H1 (cell line): ENCODE data around the gene PUDP. TPM values are rescaled to one million over a fixed set of nuclear protein-coding genes. Genes with fewer than 3 reads are reported as not detected.

Experiments used
- CTCF ChIA-PET: fragments of 300-600 bp; sonication (Branson Sonifier 250); formaldehyde crosslinking; loops from one replicate; lab custom pipeline; 2021; ENCODE audit not compliant: partially characterized antibody; lab: Charles Lee
- POLR2A ChIA-PET: fragments of 300-600 bp; sonication (Branson Sonifier 250); formaldehyde crosslinking; loops from one replicate; lab custom pipeline; 2021; ENCODE audit warnings: inconsistent platforms; ENCODE audit not compliant: partially characterized antibody; lab: Charles Lee
- DNase-seq, 2 experiments: peaks; one replicate each; pipeline versions ENCODE4 v3.0.0 to v3.0.0-alpha.2; 2010 to 2022; ENCODE audit warnings: low spot score in 2 of 2, low read depth in 1 of 2, mixed read lengths in 1 of 2
- FAIRE-seq: peaks from 2 replicates; lab custom pipeline; 2011; peaks lifted over from hg19 to GRCh38; lab: Jason Lieb, UNC
- H2AFZ ChIP-seq: 2 replicates; pipeline ENCODE4 v1.8.1; 2012; ENCODE audit warnings: low read length, inconsistent platforms
- H2AK5ac ChIP-seq: 2 replicates; pipeline ENCODE4 v1.6.1; 2013; ENCODE audit warnings: low read depth, low read length
- H2BK120ac ChIP-seq: replicated peaks from 2 replicates; pipeline ENCODE3; 2013; ENCODE audit warnings: low read depth, low read length, inconsistent platforms
- H2BK12ac ChIP-seq: 2 replicates; pipeline ENCODE4 v1.6.1; 2013; ENCODE audit warnings: low read depth, low read length
- H2BK15ac ChIP-seq: 2 replicates; pipeline ENCODE4 v1.6.1; 2013; ENCODE audit warnings: low read length
- H2BK20ac ChIP-seq: 2 replicates; pipeline ENCODE4 v1.6.1; 2013; ENCODE audit warnings: low read length
- H2BK5ac ChIP-seq: 2 replicates; pipeline ENCODE4 v1.6.1; 2013; ENCODE audit warnings: low read depth, low read length
- H3K14ac ChIP-seq: 2 replicates; pipeline ENCODE4 v1.6.1; 2013; ENCODE audit warnings: inconsistent platforms; ENCODE audit not compliant: insufficient read length
- H3K18ac ChIP-seq: 2 replicates; pipeline ENCODE4 v1.6.1; 2013; ENCODE audit warnings: low read length; ENCODE audit errors: extremely low read depth
- H3K23ac ChIP-seq: 2 replicates; pipeline ENCODE4 v1.6.1; 2013; ENCODE audit warnings: inconsistent platforms; ENCODE audit not compliant: insufficient read length
- H3K23me2 ChIP-seq: 2 replicates; pipeline ENCODE4 v1.6.1; 2013; ENCODE audit warnings: low read depth, low read length
- H3K27ac ChIP-seq: 2 replicates; pipeline ENCODE4 v1.6.1; 2011; ENCODE audit warnings: low read depth, low read length, inconsistent platforms
- H3K27me3 ChIP-seq, 4 experiments: replicated peaks in 1 of 4; 1 replicate in 1 of 4; 2 replicates in 3 of 4; pipeline versions ENCODE4 v1.6.1 to v1.8.1; 2011 to 2013; ENCODE audit warnings: low read length in 3 of 4, mild to moderate bottlenecking in 3 of 4, inconsistent platforms in 2 of 4, mixed read lengths in 2 of 4, moderate library complexity in 1 of 4; ENCODE audit not compliant: control insufficient read depth in 3 of 4, insufficient read depth in 3 of 4; ENCODE audit errors: extremely low read depth in 1 of 4
- H3K36me3 ChIP-seq, 4 experiments: 2 replicates each; pipeline versions ENCODE4 v1.6.1 to v1.8.1; 2011 to 2013; ENCODE audit warnings: mild to moderate bottlenecking in 4 of 4, low read length in 3 of 4, moderate library complexity in 2 of 4, control low read depth in 1 of 4, inconsistent platforms in 1 of 4; ENCODE audit not compliant: insufficient read depth in 4 of 4, control insufficient read depth in 2 of 4
- H3K4ac ChIP-seq: replicated peaks from 2 replicates; pipeline ENCODE3; 2013; ENCODE audit warnings: low read length, low read depth, mixed read lengths, inconsistent platforms; ENCODE audit not compliant: insufficient read length
- H3K4me1 ChIP-seq, 4 experiments: replicated peaks in 1 of 4; 1 replicate in 1 of 4; 2 replicates in 3 of 4; pipeline versions ENCODE4 v1.6.1 to v1.8.1; 2011 to 2013; ENCODE audit warnings: low read length in 3 of 4, inconsistent platforms in 2 of 4, mixed read lengths in 1 of 4; ENCODE audit not compliant: insufficient read depth in 4 of 4, control insufficient read depth in 3 of 4
- H3K4me2 ChIP-seq, 2 experiments: 2 replicates each; pipeline versions ENCODE4 v1.6.1 to v1.8.1; 2011 to 2013; ENCODE audit warnings: low read depth in 2 of 2, low read length in 2 of 2, control low read depth in 1 of 2, inconsistent platforms in 1 of 2, mild to moderate bottlenecking in 1 of 2; ENCODE audit not compliant: insufficient read depth in 1 of 2
- H3K4me3 ChIP-seq, 4 experiments: fragments of 200-600, 300-600 bp in 1 of 4; sonication (generic), shearing (Covaris generic), sonication (Bioruptor Twin) in 1 of 4; 2 replicates each; pipeline versions ENCODE4 v1.5.1 to v1.8.1; 2011 to 2016; ENCODE audit warnings: low read length in 4 of 4, low read depth in 3 of 4, control low read depth in 2 of 4, inconsistent platforms in 2 of 4, mild to moderate bottlenecking in 2 of 4, mixed read lengths in 1 of 4, moderate library complexity in 1 of 4; ENCODE audit not compliant: insufficient read depth in 2 of 4; ENCODE audit errors: extremely low read depth in 1 of 4
- H3K56ac ChIP-seq: replicated peaks from 2 replicates; pipeline ENCODE3; 2013; ENCODE audit warnings: low read depth, mild to moderate bottlenecking, mixed read lengths, low read length, inconsistent platforms; ENCODE audit not compliant: insufficient read length
- H3K79me1 ChIP-seq: 2 replicates; pipeline ENCODE4 v1.6.1; 2013; ENCODE audit warnings: low read depth, low read length, control low read depth
- H3K79me2 ChIP-seq, 2 experiments: 2 replicates each; pipeline versions ENCODE4 v1.6.1 to v1.8.1; 2012 to 2013; ENCODE audit warnings: low read length in 2 of 2, mild to moderate bottlenecking in 2 of 2, inconsistent platforms in 1 of 2; ENCODE audit not compliant: insufficient read depth in 2 of 2, control insufficient read depth in 1 of 2
- H3K9ac ChIP-seq, 4 experiments: replicated peaks in 1 of 4; 1 replicate in 1 of 4; 2 replicates in 3 of 4; pipeline versions ENCODE4 v1.6.1 to v1.8.1; 2011 to 2013; ENCODE audit warnings: low read depth in 3 of 4, low read length in 3 of 4, control low read depth in 2 of 4, mild to moderate bottlenecking in 2 of 4, moderate library complexity in 2 of 4, inconsistent platforms in 1 of 4; ENCODE audit errors: extremely low read depth in 1 of 4
- H3K9me3 ChIP-seq, 2 experiments: 2 replicates each; pipeline versions ENCODE4 v1.6.1 to v1.8.1; 2012 to 2013; ENCODE audit warnings: mild to moderate bottlenecking in 2 of 2, moderate library complexity in 2 of 2, control low read depth in 1 of 2, inconsistent platforms in 1 of 2, low read depth in 1 of 2, low read length in 1 of 2, mixed read lengths in 1 of 2; ENCODE audit not compliant: insufficient read depth in 2 of 2
- H4K20me1 ChIP-seq, 2 experiments: replicated peaks in 1 of 2; 2 replicates each; pipeline versions ENCODE3 to v1.8.1; 2011 to 2013; ENCODE audit warnings: inconsistent platforms in 2 of 2, low read length in 2 of 2, mild to moderate bottlenecking in 1 of 2; ENCODE audit not compliant: insufficient read depth in 2 of 2, control insufficient read depth in 1 of 2
- H4K5ac ChIP-seq: 2 replicates; pipeline ENCODE4 v1.6.1; 2013; ENCODE audit warnings: low read length, low read depth, mixed read lengths, inconsistent platforms; ENCODE audit not compliant: insufficient read length
- H4K8ac ChIP-seq: 2 replicates; pipeline ENCODE4 v1.8.0; 2013; ENCODE audit warnings: mild to moderate bottlenecking, moderate library complexity, low read length, inconsistent platforms; ENCODE audit not compliant: insufficient read depth; ENCODE audit errors: extremely low read depth
- H4K91ac ChIP-seq: replicated peaks from 2 replicates; pipeline ENCODE3; 2013; ENCODE audit warnings: low read length, mixed read lengths, inconsistent platforms; ENCODE audit not compliant: insufficient read length
- ATF3 ChIP-seq: IDR thresholded peaks from 2 replicates; pipeline ENCODE4 v1.6.1; 2011; ENCODE audit warnings: low read depth, mild to moderate bottlenecking, low read length; ENCODE audit not compliant: insufficient read depth
- GABPA ChIP-seq: IDR thresholded peaks from 2 replicates; pipeline ENCODE4 v1.6.1; 2011; ENCODE audit warnings: mild to moderate bottlenecking, low read length, moderate library complexity, borderline replicate concordance; ENCODE audit not compliant: insufficient read depth
- HDAC2 ChIP-seq, 2 experiments: fragments of 300-600 bp in 1 of 2; sonication (generic) in 1 of 2; IDR thresholded peaks; 2 replicates each; pipeline ENCODE4 v1.6.1; 2011 to 2012; ENCODE audit warnings: low read depth in 2 of 2, low read length in 2 of 2, mild to moderate bottlenecking in 2 of 2, moderate library complexity in 2 of 2, borderline replicate concordance in 1 of 2, inconsistent platforms in 1 of 2
- NRF1 ChIP-seq: IDR thresholded peaks from 2 replicates; pipeline ENCODE4 v1.6.1; 2011; ENCODE audit warnings: mild to moderate bottlenecking, low read depth, low read length, improper control_type of control experiment
- PHF8 ChIP-seq: fragments of 200-600 bp; sonication (generic); conservative IDR thresholded peaks from 2 replicates; pipeline ENCODE4 v1.7.1; 2012; ENCODE audit warnings: low read depth, mild to moderate bottlenecking, inconsistent platforms, low read length, moderate library complexity
- RAD21 ChIP-seq, 2 experiments: IDR thresholded peaks in 1 of 2; conservative IDR thresholded peaks in 1 of 2; 2 replicates each; pipeline ENCODE4 v1.6.1; 2011; ENCODE audit warnings: low read depth in 2 of 2, low read length in 2 of 2, improper control_type of control experiment in 1 of 2, inconsistent platforms in 1 of 2, mild to moderate bottlenecking in 1 of 2, moderate library complexity in 1 of 2
- RBBP5 ChIP-seq: IDR thresholded peaks from 2 replicates; pipeline ENCODE4 v1.7.1; 2012; ENCODE audit warnings: low read depth, mild to moderate bottlenecking, inconsistent platforms, low read length, moderate library complexity, borderline replicate concordance
- RXRA ChIP-seq: IDR thresholded peaks from 2 replicates; pipeline ENCODE4 v1.6.1; 2011; ENCODE audit warnings: low read depth, mild to moderate bottlenecking, low read length, moderate library complexity; ENCODE audit not compliant: insufficient read depth
- SIX5 ChIP-seq: IDR thresholded peaks from 2 replicates; pipeline ENCODE4 v1.6.1; 2011; ENCODE audit warnings: mild to moderate bottlenecking, low read depth, low read length
- SP4 ChIP-seq: IDR thresholded peaks from 2 replicates; pipeline ENCODE4 v1.6.1; 2012; ENCODE audit warnings: low read length, inconsistent platforms
- TAF1 ChIP-seq: IDR thresholded peaks from 2 replicates; pipeline ENCODE4 v1.6.1; 2011; ENCODE audit warnings: mild to moderate bottlenecking, low read depth, low read length
- TAF7 ChIP-seq: optimal IDR thresholded peaks from 2 replicates; pipeline ENCODE3; 2011; ENCODE audit warnings: low read depth, mild to moderate bottlenecking, inconsistent platforms, low read length, moderate library complexity, borderline replicate concordance
- YY1 ChIP-seq: IDR thresholded peaks from 2 replicates; pipeline ENCODE4 v1.6.1; 2011; ENCODE audit warnings: low read depth, mild to moderate bottlenecking, low read length
- WGBS, 2 experiments: shearing (Covaris generic) in 1 of 2; methylation state at CpG; one replicate each; pipeline versions ENCODE4 v1.1.6 to v1.1.7; 2013 to 2015; ENCODE audit warnings: low lambda C conversion rate in 2 of 2, mixed read lengths in 2 of 2, inconsistent platforms in 1 of 2, low coverage in 1 of 2, missing lambda C conversion rate in 1 of 2; ENCODE audit not compliant: insufficient replicate concordance in 2 of 2, insufficient coverage in 1 of 2, insufficient read length in 1 of 2; ENCODE audit errors: extremely low coverage in 1 of 2, missing lambda C conversion rate in 1 of 2; 5-methylcytosine and 5-hydroxymethylcytosine counted together
- polyA plus RNA-seq, 7 experiments: library from polyadenylated mRNA; depleted of rRNA in 3 of 7; stranded (reverse) in 5 of 7; unstranded in 2 of 7; fragments of >200 nt in 5 of 7; fragments of 200-250 nt in 2 of 7; gene quantifications; 1 replicate in 5 of 7; 2 replicates in 1 of 7; 4 replicates in 1 of 7; pipeline versions ENCODE4 v1.2.1 to v1.2.3, GENCODE V29; 2011 to 2013; ENCODE audit warnings: missing spikeins in 2 of 7, mixed read lengths in 2 of 7
- total RNA-seq: library from RNA; stranded (reverse); fragmentation: NEBNext Ultra II Directional; extraction: Animal tissue kit (Norgen Biotek cat#: 25700); gene quantifications from 2 replicates; pipeline ENCODE4 v1.2.1, GENCODE V29; 2021

PUDP gene
- total and polyA plus RNA-seq, 2 of the 8 experiments (the other 6 are each of a cell fraction or from before 2014, with no cell fraction given): 27.2 to 30.2 TPM

- no peak overlapping the region for H3K18ac ChIP-seq
- H2BK15ac ChIP-seq: no peak overlapping the region
- DNase-seq (no peak), FAIRE-seq (no peak)
- no peak overlapping the region for H3K23ac ChIP-seq
- 92% methylated on average over 2 of the region's 2 CpGs; no CpG with 5 or more reads in 1 of the 2 experiments for WGBS, 2 experiments
- no peak overlapping the region for H3K56ac ChIP-seq
- no peaks in the 10 kb centered on the region; a peak in 1 of 4 replicates for H3K79me2 ChIP-seq
- H3K27ac ChIP-seq: no peak overlapping the region
- H3K79me1 ChIP-seq: no peaks in the 10 kb centered on the region
- no peak overlapping the region for H4K5ac ChIP-seq
- CTCF ChIA-PET: interaction anchor here (0.8 to 1.1 kb wide), 2 partner anchors 12 to 64 kb away, joined by 3 read pairs; no protein-coding TSS in a partner anchor
- no peak overlapping the region for H2BK120ac ChIP-seq
- no peak overlapping the region for H3K9ac ChIP-seq
- H3K4me3 ChIP-seq: no peak overlapping the region
- H3K36me3 ChIP-seq: no peaks in the 10 kb centered on the region
- no peak overlapping the region for H2BK20ac ChIP-seq
- H3K4ac ChIP-seq: no peak overlapping the region
- no peak overlapping the region for H4K91ac ChIP-seq
- no peaks in the 10 kb centered on the region for H3K9me3 ChIP-seq
- H4K8ac ChIP-seq: no peak overlapping the region
- no peaks in the 10 kb centered on the region for H3K23me2 ChIP-seq
- H3K27me3 ChIP-seq: no peaks in the 10 kb centered on the region
- no peaks in the 10 kb centered on the region for H4K20me1 ChIP-seq
- no peaks in the 10 kb centered on the region for H3K4me1 ChIP-seq
- H2BK12ac ChIP-seq: no peak overlapping the region
- H3K4me2 ChIP-seq: no peak overlapping the region
- POLR2A ChIA-PET: no interaction called here
- no peak overlapping the region for H2AK5ac ChIP-seq
- no peak overlapping the region for H2AFZ ChIP-seq
- no peak overlapping the region for H2BK5ac ChIP-seq
- H3K14ac ChIP-seq: no peak overlapping the region
- TF ChIP-seq TAF1 (no peak), PHF8 (no peak), SIX5 (no peak), HDAC2 (IDR thresholded peaks at IDR 0.05; ENCODE audit: borderline replicate concordance in 1 of 2, low read depth in 2 of 2, low read length in 2 of 2) (no peak), GABPA (no peak), RAD21 (IDR thresholded peaks at IDR 0.05 in 1 of 2, conservative IDR thresholded peaks at IDR 0.05 in 1 of 2; ENCODE audit: low read depth in 2 of 2, low read length in 2 of 2) (no peak), YY1 (no peak), ATF3 (no peak), TAF7 (no peak), RBBP5 (no peak), NRF1 (no peak), RXRA (no peak), SP4 (no peak)
These were observed 20.9 kb downstream of the PUDP start for GRCh38 chrX:7127056-7127455.
